H9 (cell line): ENCODE data around the gene HECW1. TPM values are rescaled to one million over a fixed set of nuclear protein-coding genes. Genes with fewer than 3 reads are reported as not detected.

ENCODE experiments used
- DNase-seq: peaks from one replicate; pipeline ENCODE4 v3.0.0-alpha.2; 2017
- H2AFZ ChIP-seq: one replicate; pipeline ENCODE4 v1.6.1; 2013; ENCODE audit warnings: mild to moderate bottlenecking, low read length, control low read depth, moderate library complexity
- H2AK5ac ChIP-seq: 2 replicates; pipeline ENCODE4 v1.6.1; 2013; ENCODE audit warnings: low read length, control low read depth, mixed read lengths; ENCODE audit not compliant: insufficient read length
- H2BK120ac ChIP-seq: one replicate; pipeline ENCODE4 v1.6.1; 2013; ENCODE audit warnings: low read depth, mild to moderate bottlenecking, low read length, control low read depth, inconsistent platforms; ENCODE audit not compliant: poor library complexity, severe bottlenecking
- H2BK12ac ChIP-seq: 2 replicates; pipeline ENCODE4 v1.6.1; 2013; ENCODE audit warnings: low read length, control low read depth, mixed read lengths, low read depth; ENCODE audit not compliant: insufficient read length
- H2BK15ac ChIP-seq: 2 replicates; pipeline ENCODE4 v1.6.1; 2013; ENCODE audit warnings: low read depth, low read length, control low read depth
- H2BK20ac ChIP-seq: one replicate; pipeline ENCODE4 v1.6.1; 2013; ENCODE audit warnings: low read depth, mild to moderate bottlenecking, low read length, control low read depth, inconsistent platforms; ENCODE audit not compliant: poor library complexity, severe bottlenecking
- H2BK5ac ChIP-seq: 2 replicates; pipeline ENCODE4 v1.6.1; 2013; ENCODE audit warnings: low read length, control low read depth, mixed read lengths; ENCODE audit not compliant: insufficient read length
- H3K14ac ChIP-seq: 2 replicates; pipeline ENCODE4 v1.6.1; 2013; ENCODE audit warnings: low read length, control low read depth; ENCODE audit not compliant: insufficient read depth
- H3K18ac ChIP-seq: 2 replicates; pipeline ENCODE4 v1.6.1; 2013; ENCODE audit warnings: low read depth, mild to moderate bottlenecking, mixed read lengths, low read length, control low read depth; ENCODE audit not compliant: insufficient read length
- H3K23ac ChIP-seq: 2 replicates; pipeline ENCODE4 v1.6.1; 2013; ENCODE audit warnings: low read length, control low read depth, mixed read lengths, low read depth; ENCODE audit not compliant: insufficient read length
- H3K23me2 ChIP-seq: 2 replicates; pipeline ENCODE4 v1.6.1; 2013; ENCODE audit warnings: low read depth, mild to moderate bottlenecking, mixed read lengths, low read length, control low read depth; ENCODE audit not compliant: insufficient read length, poor library complexity, severe bottlenecking
- H3K27ac ChIP-seq: 2 replicates; pipeline ENCODE4 v1.5.1; 2013; ENCODE audit warnings: low read length, control low read depth, mixed read lengths, low read depth; ENCODE audit not compliant: insufficient read length
- H3K27me3 ChIP-seq: 2 replicates; pipeline ENCODE4 v1.6.1; 2013; ENCODE audit warnings: low read length, control low read depth, inconsistent platforms; ENCODE audit not compliant: insufficient read depth
- H3K4ac ChIP-seq: 2 replicates; pipeline ENCODE4 v1.6.1; 2013; ENCODE audit warnings: low read depth, mild to moderate bottlenecking, control low read depth, inconsistent platforms, low read length, moderate library complexity
- H3K4me1 ChIP-seq: 2 replicates; pipeline ENCODE4 v1.6.1; 2013; ENCODE audit warnings: low read length, control low read depth, inconsistent platforms; ENCODE audit not compliant: insufficient read depth
- H3K4me2 ChIP-seq: 2 replicates; pipeline ENCODE4 v1.6.1; 2013; ENCODE audit warnings: low read length, control low read depth, mixed read lengths; ENCODE audit not compliant: insufficient read length, insufficient read depth
- H3K56ac ChIP-seq: 2 replicates; pipeline ENCODE4 v1.6.1; 2013; ENCODE audit warnings: low read depth, mild to moderate bottlenecking, mixed read lengths, low read length, control low read depth; ENCODE audit not compliant: insufficient read length
- H3K79me1 ChIP-seq: 2 replicates; pipeline ENCODE4 v1.6.1; 2013; ENCODE audit warnings: low read depth, mild to moderate bottlenecking, moderate library complexity, low read length, control low read depth, inconsistent platforms; ENCODE audit not compliant: insufficient read depth, poor library complexity, severe bottlenecking
- H3K79me2 ChIP-seq: 2 replicates; pipeline ENCODE4 v1.6.1; 2013; ENCODE audit warnings: low read length, control low read depth, inconsistent platforms; ENCODE audit not compliant: insufficient read depth
- H3K9ac ChIP-seq: 2 replicates; pipeline ENCODE4 v1.6.1; 2013; ENCODE audit warnings: low read length, control low read depth, mixed read lengths; ENCODE audit not compliant: insufficient read length; ENCODE audit errors: extremely low read depth
- H3K9me3 ChIP-seq: one replicate; pipeline ENCODE4 v1.6.1; 2013; ENCODE audit warnings: low read depth, low read length, inconsistent platforms; ENCODE audit not compliant: control insufficient read depth
- H3T11ph ChIP-seq: one replicate; pipeline ENCODE4 v1.6.1; 2013; ENCODE audit warnings: mild to moderate bottlenecking, low read length, control low read depth, inconsistent platforms
- H4K20me1 ChIP-seq: one replicate; pipeline ENCODE4 v1.6.1; 2013; ENCODE audit not compliant: control insufficient read depth, insufficient read length, insufficient read depth
- H4K5ac ChIP-seq: 2 replicates; pipeline ENCODE4 v1.6.1; 2013; ENCODE audit warnings: low read depth, mild to moderate bottlenecking, mixed read lengths, low read length, control low read depth; ENCODE audit not compliant: insufficient read length
- H4K8ac ChIP-seq: replicated peaks from 2 replicates; pipeline ENCODE4 v1.6.1; 2013; ENCODE audit warnings: low read length, control low read depth, mixed read lengths, low read depth; ENCODE audit not compliant: insufficient read length
- H4K91ac ChIP-seq: 2 replicates; pipeline ENCODE4 v1.6.1; 2013; ENCODE audit warnings: low read depth, mild to moderate bottlenecking, moderate library complexity, mixed read lengths, low read length, control low read depth; ENCODE audit not compliant: insufficient read length
- H3K27ac Mint-ChIP-seq, 3 experiments: 2 replicates in 2 of 3; 3 replicates in 1 of 3; pipeline ENCODE4 v1.8.0; 2020 to 2021; ENCODE audit warnings: mixed read lengths in 3 of 3, mild to moderate bottlenecking in 1 of 3, moderate library complexity in 1 of 3
- H3K27me3 Mint-ChIP-seq: 2 replicates; pipeline ENCODE4 v1.8.0; 2021; ENCODE audit warnings: low read depth, mild to moderate bottlenecking, moderate library complexity, mixed read lengths
- H3K36me3 Mint-ChIP-seq, 3 experiments: 2 replicates in 2 of 3; 3 replicates in 1 of 3; pipeline ENCODE4 v1.8.0; 2020 to 2021; ENCODE audit warnings: low read depth in 3 of 3, mixed read lengths in 3 of 3; ENCODE audit not compliant: insufficient read depth in 1 of 3
- H3K4me1 Mint-ChIP-seq, 2 experiments: 2 replicates each; pipeline ENCODE4 v1.8.0; 2020; ENCODE audit warnings: mixed read lengths in 2 of 2
- H3K4me3 Mint-ChIP-seq, 2 experiments: 2 replicates in 1 of 2; 3 replicates in 1 of 2; pipeline ENCODE4 v1.8.0; 2020 to 2021; ENCODE audit warnings: mild to moderate bottlenecking in 2 of 2, mixed read lengths in 2 of 2, moderate library complexity in 1 of 2
- H3K9me3 Mint-ChIP-seq, 2 experiments: 2 replicates in 1 of 2; 3 replicates in 1 of 2; pipeline ENCODE4 v1.8.0; 2020; ENCODE audit warnings: mild to moderate bottlenecking in 2 of 2, mixed read lengths in 2 of 2, moderate library complexity in 1 of 2
- WGBS: extraction: QIAGEN DNeasy Blood & Tissue Kit; methylation state at CpG from one replicate; pipeline ENCODE4 v1.1.7; 2013; ENCODE audit warnings: missing lambda C conversion rate, low lambda C conversion rate, mixed read lengths; ENCODE audit not compliant: insufficient read length; ENCODE audit errors: extremely low coverage; 5-methylcytosine and 5-hydroxymethylcytosine counted together
- total RNA-seq: library from RNA; stranded (reverse); gene quantifications from 2 replicates; pipeline ENCODE4 v1.2.1, GENCODE V29; 2021
- TF ChIP-seq, protein P1 (sequence below): fragments of 200-600 bp; sonication (generic); conservative IDR thresholded peaks from 3 replicates; pipeline ENCODE4 v1.8.0; 2021; ENCODE audit warnings: antibody characterized with exemption, mild to moderate bottlenecking

The HECW1 gene
- total RNA-seq, 1 experiment from 2014 or later, result 5.0 TPM

GRCh38 chr7:43430411-43430810 is 318.0 kb downstream of the HECW1 start:
- Mint-ChIP-seq H3K4me1 (no peaks in the 10 kb centered on the region), H3K27me3 (no peaks in the 10 kb centered on the region), H3K9me3 (no peaks in the 10 kb centered on the region; a peak in 1 of 5 replicates), H3K27ac (no peak overlapping the region), H3K4me3 (no peak overlapping the region), H3K36me3 (no peaks in the 10 kb centered on the region)
- no peak overlapping the region for H3K23ac ChIP-seq
- no peak overlapping the region for H3T11ph ChIP-seq
- no peaks in the 10 kb centered on the region for H4K20me1 ChIP-seq
- H2BK15ac ChIP-seq, result no peak overlapping the region
- no peaks in the 10 kb centered on the region for H3K9me3 ChIP-seq
- H2BK5ac ChIP-seq, result no peak overlapping the region
- no peak overlapping the region for H3K27ac ChIP-seq
- TF ChIP-seq, protein P1, sequence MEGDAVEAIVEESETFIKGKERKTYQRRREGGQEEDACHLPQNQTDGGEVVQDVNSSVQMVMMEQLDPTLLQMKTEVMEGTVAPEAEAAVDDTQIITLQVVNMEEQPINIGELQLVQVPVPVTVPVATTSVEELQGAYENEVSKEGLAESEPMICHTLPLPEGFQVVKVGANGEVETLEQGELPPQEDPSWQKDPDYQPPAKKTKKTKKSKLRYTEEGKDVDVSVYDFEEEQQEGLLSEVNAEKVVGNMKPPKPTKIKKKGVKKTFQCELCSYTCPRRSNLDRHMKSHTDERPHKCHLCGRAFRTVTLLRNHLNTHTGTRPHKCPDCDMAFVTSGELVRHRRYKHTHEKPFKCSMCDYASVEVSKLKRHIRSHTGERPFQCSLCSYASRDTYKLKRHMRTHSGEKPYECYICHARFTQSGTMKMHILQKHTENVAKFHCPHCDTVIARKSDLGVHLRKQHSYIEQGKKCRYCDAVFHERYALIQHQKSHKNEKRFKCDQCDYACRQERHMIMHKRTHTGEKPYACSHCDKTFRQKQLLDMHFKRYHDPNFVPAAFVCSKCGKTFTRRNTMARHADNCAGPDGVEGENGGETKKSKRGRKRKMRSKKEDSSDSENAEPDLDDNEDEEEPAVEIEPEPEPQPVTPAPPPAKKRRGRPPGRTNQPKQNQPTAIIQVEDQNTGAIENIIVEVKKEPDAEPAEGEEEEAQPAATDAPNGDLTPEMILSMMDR, result no peak
- no CpG with 5 or more reads among the region's 2 CpGs for WGBS
- DNase-seq, result no peak
- H3K23me2 ChIP-seq, result no peaks in the 10 kb centered on the region
- no peak overlapping the region for H2BK120ac ChIP-seq
- H2BK20ac ChIP-seq, result no peak overlapping the region
- no peak overlapping the region for H4K8ac ChIP-seq
- H3K79me2 ChIP-seq, result no peaks in the 10 kb centered on the region
- H4K91ac ChIP-seq, result no peak overlapping the region
- H3K79me1 ChIP-seq, result no peaks in the 10 kb centered on the region
- no peak overlapping the region for H4K5ac ChIP-seq
- H3K56ac ChIP-seq, result no peak overlapping the region
- no peak overlapping the region for H3K18ac ChIP-seq
- H3K27me3 ChIP-seq, result peaks cover 2% of the 10 kb centered on the region; the same call in 1 of the 2 replicates
- H3K14ac ChIP-seq, result no peak overlapping the region
- no peak overlapping the region for H3K4me2 ChIP-seq
- H3K4me1 ChIP-seq, result no peaks in the 10 kb centered on the region
- H2AK5ac ChIP-seq, result no peak overlapping the region
- H3K9ac ChIP-seq, result no peak overlapping the region
- no peak overlapping the region for H2BK12ac ChIP-seq
- H2AFZ ChIP-seq, result no peak overlapping the region
- H3K4ac ChIP-seq, result no peak overlapping the region
